H4 (cell line): ENCODE results near the gene KANK4. TPM values are rescaled to one million over a fixed set of nuclear protein-coding genes. Genes with fewer than 3 reads are reported as not detected.
"Not testable (repeated sequence)": the region's sequence is repeated elsewhere in the genome, so short reads cannot be mapped to it uniquely, and the experiment has no call there.

Experiments used
- DNase-seq: peaks from one replicate; pipeline ENCODE4 v3.0.0-alpha.2; 2015; ENCODE audit warnings: low spot score
- total RNA-seq: library from RNA; depleted of rRNA; stranded (reverse); fragments of >200 nt; shearing (Covaris generic); gene quantifications from 2 replicates; pipeline ENCODE4 v1.2.3, GENCODE V29; 2014

The KANK4 gene
- total RNA-seq, 1 experiment from 2014 or later = not detected

- no peak for DNase-seq
These were observed 47.1 kb downstream of the KANK4 start for GRCh38 chr1:62271948-62272728.

- DNase-seq = no peak
These were observed 48.1 kb downstream of the KANK4 start for GRCh38 chr1:62271134-62271533.

- no peak for DNase-seq
These were observed 49.3 kb downstream of the KANK4 start for GRCh38 chr1:62269851-62270495.

- DNase-seq = no peak
These were observed 49.8 kb downstream of the KANK4 start for GRCh38 chr1:62269439-62269838.

GRCh38 chr1:62268315-62268714, 50.9 kb downstream of the KANK4 start:
- no peak for DNase-seq

- no peak for DNase-seq
These were observed 53.0 kb downstream of the KANK4 start for GRCh38 chr1:62265956-62266935.

GRCh38 chr1:62263814-62264353, 55.4 kb downstream of the KANK4 start:
- DNase-seq = no peak

GRCh38 chr1:62263006-62263813, 56.0 kb downstream of the KANK4 start:
- DNase-seq = no peak

- no peak for DNase-seq
These were observed 58.5 kb downstream of the KANK4 start for GRCh38 chr1:62260688-62261087.

GRCh38 chr1:62259551-62259950, 59.7 kb downstream of the KANK4 start:
- DNase-seq = no peak

- no peak for DNase-seq
These were observed 69.0 kb downstream of the KANK4 start for GRCh38 chr1:62250126-62250726.

- no peak for DNase-seq
These were observed 71.7 kb downstream of the KANK4 start for GRCh38 chr1:62247391-62248168.

GRCh38 chr1:62245201-62245600, 74.0 kb downstream of the KANK4 start:
- no peak for DNase-seq

GRCh38 chr1:62244380-62244779, 74.9 kb downstream of the KANK4 start:
- DNase-seq = not testable (repeated sequence)

GRCh38 chr1:62241371-62242131, 77.7 kb downstream of the KANK4 start:
- DNase-seq = no peak

- DNase-seq = no peak
These were observed 78.4 kb downstream of the KANK4 start for GRCh38 chr1:62240651-62241370.

GRCh38 chr1:62239652-62240403, 79.4 kb downstream of the KANK4 start:
- DNase-seq = not testable (repeated sequence)

- no peak for DNase-seq
These were observed 80.7 kb downstream of the KANK4 start for GRCh38 chr1:62238507-62238906.
